RPMI8226 (cell line): Measurements from ENCODE around the gene TOGARAM1.

ENCODE experiments used
- DNase-seq: peaks from one replicate; pipeline ENCODE4 v3.0.0-alpha.2; 2015

Gene TOGARAM1

DNA sequence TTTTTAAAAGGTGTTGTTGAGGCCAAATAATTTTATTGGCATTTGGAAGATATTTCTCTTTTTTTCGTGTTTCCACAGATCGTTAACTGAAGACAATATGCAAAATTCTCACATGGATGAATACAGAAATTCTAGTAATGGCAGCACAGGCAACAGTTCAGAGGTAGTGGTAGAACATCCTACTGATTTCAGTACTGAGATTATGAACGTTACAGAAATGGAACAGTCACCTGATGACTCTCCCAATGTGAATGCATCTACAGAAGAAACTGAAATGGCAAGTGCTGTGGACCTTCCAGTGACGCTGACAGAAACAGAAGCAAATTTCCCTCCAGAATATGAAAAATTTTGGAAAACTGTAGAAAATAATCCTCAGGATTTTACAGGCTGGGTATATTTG is 133.2 kb downstream of the TOGARAM1 start:
- DNase-seq: no peak

DNA sequence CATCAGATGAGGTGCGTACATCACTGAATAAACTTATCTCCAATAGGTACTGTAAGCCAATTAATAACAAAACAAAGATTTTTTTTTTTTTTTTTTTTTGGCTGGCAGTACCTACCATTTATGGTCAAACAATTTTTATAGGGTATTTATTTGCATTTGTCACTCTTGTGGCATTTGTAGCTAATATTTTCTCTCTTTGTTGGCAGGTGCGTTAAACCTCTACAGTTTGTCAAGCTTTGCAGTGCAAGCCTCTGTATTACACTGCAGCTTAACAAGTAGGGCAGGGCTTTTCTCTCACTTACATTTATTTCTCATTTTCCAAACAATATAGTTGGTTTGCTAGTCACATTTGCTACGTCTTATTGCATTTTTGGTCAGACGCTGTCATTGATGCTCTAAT is 134.2 kb downstream of the TOGARAM1 start:
- DNase-seq: no peak

DNA sequence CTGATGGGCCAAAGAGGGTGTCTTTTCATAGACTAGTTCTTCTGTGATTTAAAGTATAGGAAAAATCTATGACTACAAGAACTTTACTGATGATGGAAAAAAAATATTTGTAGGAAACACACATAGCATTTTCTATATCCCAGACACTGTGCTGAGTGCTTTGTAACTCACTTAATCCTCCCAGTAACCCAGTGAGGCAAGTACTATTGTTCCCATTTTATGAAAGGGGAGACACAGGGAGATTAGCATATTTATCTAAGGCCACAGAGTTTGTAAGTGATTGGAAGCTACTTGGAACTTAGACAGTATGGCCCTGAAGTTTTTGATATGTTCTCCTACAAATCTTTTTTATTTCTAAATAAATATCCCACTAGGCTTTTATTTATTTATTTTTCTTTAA is 141.8 kb downstream of the TOGARAM1 start:
- DNase-seq: no peak

DNA sequence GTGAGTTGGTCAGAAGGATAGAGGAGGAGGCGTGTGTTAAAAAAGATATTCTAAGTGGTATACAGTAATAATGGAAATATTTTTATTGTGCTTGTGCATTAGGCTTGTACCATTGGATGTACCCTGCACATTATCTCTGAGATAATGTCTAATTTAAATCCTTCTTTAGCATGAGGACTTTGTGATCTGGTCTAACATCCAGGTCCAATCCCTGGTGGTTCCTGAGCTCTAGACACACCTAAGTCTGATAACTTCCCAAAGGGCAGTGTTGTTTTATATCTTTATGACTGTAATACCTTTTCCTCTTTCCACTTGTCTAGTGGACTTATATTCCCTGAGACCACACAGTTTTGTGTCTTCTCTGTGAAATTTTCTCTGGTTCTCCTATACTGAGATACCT is 142.6 kb downstream of the TOGARAM1 start:
- no peak for DNase-seq

DNA sequence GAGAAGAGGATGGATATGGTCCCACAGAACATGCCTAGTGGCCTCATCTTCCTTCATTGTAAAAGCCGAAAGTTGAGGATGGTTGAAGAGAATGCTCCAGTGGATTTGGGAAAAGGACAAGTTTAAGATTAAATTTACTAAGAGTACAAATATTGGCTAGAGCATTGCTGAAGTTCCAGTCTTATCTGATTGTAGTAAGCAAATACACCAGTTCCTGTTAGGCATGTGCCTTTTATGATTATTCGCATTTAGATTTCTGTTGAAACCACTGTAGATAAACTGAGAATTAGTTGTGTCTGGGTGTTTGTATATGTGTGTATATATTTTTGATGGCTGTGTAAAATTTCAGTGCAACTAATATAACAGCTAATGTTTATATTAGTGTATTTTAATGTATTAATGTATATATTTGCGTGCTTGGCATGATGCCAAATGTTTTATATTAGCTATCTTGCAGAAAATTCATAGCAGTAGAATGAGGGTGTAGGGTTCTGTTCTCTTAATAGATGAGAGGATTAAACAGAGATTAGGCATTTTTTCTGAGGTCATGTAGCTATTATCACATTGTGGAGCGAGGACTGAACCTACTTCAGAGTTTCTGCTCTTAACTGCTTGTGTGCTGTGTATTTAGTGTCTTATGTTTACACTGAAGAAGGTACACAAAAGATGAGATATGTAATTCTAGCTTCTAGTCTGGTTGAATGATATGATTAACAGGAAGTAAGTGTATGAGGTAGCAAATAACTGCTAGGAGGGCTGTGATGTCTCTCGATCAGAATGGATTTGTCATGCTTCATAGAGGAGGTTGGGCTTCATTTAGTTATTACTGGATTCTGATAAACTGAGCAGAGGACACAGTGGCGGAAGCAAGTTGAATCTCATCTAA is 151.1 kb downstream of the TOGARAM1 start:
- no peak for DNase-seq

DNA sequence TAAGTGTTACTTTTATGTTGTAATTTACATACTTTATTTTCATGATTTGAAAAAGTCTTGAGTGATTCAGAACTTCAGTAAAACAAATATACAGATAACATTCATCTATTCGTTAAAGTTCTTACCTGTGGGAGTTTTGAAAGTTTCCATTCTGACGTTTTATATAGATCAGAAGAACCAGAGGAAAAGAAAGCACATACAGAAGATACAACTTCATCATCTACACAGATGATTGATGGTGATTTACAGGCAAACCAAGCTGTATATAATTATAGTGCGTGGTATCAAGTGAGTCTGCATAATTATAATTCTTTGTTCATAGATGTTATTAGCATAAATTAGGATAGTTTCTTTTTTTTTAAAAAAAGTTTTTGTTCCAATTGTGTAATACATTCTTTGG is 152.3 kb downstream of the TOGARAM1 start:
- DNase-seq: no peak

DNA sequence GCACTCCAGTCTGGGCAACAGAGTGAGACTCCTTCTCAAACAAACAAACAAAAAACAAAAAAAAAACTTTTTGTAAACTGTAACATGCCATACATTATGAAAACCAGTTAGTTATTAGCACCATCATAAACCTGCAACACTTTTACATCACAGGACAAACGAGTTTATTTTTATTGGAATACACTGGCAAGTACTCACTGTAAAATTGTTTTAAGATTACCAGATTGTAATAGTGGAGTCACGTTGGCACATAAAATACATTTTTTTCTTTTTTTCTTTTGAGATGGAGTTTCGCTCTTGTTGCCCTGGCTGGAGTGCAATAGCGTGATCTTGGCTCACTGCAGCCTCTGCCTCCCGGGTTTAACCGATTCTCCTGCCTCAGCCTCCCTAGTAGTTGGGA is 156.6 kb downstream of the TOGARAM1 start:
- DNase-seq: no peak

DNA sequence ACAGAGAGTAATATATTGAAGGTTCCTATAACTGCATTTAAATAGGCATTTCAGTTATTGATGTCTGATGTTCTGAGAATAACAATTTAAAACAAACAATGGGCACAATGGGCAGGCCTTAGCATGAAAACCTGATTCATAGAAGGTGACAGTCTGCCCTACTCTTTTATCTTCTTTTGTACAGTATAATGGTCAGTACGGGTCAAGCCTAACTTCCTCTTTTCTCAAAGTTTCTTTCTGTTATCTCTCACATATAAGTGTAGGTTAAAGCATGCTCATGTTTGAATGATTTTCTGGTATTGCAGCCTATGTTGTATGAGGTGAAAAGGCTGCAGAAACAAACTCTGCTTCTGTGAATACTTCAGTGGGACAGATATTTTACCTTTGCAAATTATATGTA is 158.1 kb downstream of the TOGARAM1 start:
- DNase-seq: no peak

DNA sequence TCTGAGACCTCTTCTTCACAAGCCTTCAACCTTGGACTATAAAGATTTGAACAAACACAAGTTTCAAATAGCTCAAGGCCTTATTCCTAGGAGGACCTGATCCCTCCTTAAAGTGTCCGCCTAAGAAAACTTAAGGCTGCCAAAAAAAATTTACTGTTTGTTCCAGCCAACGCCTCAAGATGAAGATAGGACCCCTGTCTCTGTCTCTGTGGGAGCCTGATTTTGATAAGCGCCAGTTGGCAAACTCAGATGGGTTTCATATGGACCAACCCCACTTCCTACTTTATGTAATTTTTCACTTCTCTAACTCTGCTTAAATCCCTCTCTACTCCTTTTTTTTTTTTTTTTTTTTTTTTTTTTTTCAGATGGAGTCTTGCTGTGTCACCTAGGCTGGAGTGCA is 161.3 kb downstream of the TOGARAM1 start:
- DNase-seq: no peak
